Central memory CD4-positive, alpha-beta T cell (primary cell): ENCODE measurements around the gene CARS1.

Experiments
- DNase-seq: peaks from one replicate; pipeline ENCODE4 v3.0.0; 2022

Gene CARS1

DNA sequence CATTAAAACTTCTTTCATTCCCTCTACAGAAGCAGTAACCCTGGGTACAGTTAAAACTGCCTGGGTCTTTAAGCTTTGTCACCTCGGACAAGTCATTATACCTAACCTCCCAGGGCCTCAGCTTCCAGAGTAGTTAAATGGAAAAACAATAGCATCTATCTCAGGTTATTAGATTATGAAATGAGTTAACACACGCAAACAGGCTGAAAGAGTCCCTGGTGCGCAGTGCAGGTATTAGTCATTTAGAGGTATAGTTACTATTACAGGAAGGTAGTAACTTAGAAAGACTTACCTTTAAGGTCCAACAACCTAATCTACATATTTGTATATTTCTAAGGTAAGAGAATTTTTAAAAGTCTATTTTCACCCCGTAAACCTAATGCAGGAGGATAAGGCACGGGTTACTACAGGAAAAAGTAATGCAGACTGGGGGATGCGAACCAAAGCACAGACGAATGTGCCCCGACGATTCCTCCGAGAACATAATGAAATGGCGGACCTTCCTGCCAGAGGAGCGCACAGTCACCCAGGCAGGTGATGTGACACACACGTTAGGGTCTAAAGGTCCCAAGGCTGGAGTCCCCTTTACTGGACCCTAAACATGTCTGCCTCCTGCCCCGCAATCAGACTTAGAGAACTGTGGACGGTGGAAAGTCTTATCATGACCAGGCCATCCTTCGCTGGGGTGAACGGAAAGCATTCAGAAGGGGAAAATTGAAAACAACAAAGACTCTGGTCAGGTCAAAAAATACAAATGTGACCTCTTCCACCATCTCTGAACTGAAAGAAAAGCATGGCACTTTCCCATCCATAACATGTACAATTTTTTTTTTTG is 66.4 kb downstream of the CARS1 start:
- peak; percentile 17 for DNase-seq

DNA sequence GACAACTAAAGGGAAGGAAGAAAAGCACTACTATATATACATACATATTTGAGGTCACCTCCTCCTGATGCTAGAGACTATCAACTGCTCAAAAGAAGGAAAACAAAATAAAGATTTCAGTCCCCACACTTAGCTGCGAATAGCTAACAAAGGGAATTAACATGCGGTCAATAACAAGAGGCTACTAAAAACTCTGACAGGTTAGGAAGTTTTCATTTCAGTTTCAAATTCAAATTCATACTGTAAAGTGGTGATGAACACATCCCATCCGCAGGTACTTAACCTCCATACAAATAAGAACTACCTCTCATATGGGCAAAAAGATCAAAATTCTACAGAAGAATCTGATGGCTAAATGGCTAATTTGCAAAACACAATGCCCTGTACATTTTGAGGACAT is 67.7 kb downstream of the CARS1 start:
- no peak for DNase-seq

DNA sequence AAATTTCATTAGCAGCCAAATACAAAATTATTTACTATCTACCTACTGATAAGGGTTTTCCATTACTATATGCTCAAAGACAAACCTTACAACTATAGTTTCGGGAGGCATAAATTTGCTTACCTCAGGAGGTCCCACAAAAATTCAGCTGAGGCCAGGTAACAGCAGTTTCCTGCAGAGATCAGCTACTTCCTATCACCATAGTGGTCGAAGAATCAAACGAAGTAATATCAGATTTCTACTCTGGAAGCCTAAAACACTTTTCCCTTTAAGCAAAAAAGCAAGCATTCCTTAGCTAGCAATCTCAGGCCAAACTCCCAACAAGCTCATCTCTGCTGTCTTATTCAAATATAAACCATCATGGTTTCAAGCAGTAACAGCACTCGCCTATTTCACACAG is 68.2 kb downstream of the CARS1 start:
- no peak for DNase-seq

DNA sequence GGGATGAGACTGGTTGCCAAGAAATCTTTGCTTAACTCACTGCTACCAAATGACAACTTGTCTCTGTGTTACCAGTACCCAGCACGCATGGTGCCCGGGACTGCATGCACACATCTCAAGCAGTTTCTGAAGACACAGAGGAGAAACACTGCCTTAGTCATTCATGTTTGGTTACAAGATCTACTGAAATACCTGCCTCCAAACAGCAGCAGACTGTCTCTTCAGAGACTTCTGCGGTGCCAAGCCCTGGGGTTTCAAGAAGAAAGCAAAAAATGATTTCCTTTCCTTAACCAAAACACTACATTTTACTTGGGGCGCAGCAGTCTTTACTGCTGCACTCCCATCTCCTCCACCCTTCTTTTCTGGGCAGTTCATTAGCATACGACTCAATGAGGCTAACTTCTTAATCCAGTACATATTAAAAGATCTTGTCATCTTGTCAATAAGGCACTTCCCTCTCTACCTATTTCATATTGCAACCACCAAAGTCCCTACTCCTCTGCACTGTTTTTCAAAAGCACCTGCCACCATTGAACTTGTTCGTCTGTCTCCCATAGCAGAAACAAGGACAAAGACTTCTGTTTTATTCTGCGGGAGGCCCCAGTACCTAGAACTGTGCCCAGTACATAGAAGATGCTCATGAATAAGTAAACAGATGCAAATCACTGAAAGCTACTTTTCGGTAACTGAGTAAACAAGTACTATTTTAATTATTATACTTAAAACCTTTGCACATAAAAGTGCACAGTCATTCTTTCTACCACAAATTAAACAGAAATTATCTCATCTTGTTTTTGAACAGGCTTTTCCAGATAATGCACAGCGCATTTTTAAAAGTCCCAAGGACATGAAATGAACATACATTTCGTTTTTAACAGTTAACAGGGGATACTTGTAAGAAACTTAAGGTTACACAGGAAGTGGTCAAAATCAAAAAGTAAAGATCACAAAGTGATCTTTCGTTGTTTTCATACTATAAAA is 69.1 kb downstream of the CARS1 start:
- DNase-seq: peak; percentile 47

DNA sequence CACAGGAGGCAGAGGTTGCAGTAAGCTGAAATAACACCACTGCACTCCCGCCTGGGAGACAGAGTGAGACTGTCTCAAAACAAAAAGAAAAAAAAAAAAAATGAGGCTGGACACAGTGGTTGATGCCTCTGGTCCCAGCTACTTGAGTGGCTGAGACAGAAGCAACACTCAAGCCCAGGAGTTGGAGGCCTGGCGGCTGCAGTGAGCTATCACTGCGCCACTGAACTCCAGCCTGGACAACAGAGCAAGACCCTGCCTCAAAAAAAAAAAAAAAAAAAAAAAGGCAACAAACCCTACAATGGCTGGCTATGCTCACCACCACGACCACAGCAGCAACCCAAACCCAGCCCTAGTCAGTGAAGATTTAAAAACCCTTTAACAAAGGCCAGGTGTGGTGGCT is 73.3 kb downstream of the CARS1 start:
- no peak for DNase-seq

DNA sequence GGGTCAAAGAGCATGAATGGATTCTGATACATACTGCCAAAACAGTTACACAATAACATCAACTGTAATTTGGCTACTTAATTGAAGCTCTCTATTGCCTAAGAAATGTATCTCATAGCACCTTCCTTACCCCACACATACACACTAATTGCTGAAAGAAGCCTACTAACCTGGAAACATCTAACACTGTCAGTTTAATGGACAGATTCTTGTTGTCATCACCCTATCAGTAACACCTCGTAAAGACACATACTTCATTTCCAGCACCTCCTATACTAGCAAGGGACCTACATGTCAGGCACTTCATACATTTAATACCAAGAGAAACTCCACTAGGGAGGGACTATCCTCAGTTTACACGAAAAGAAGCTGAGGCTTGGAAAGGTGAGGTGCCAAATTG is 75.0 kb downstream of the CARS1 start:
- DNase-seq: no peak

DNA sequence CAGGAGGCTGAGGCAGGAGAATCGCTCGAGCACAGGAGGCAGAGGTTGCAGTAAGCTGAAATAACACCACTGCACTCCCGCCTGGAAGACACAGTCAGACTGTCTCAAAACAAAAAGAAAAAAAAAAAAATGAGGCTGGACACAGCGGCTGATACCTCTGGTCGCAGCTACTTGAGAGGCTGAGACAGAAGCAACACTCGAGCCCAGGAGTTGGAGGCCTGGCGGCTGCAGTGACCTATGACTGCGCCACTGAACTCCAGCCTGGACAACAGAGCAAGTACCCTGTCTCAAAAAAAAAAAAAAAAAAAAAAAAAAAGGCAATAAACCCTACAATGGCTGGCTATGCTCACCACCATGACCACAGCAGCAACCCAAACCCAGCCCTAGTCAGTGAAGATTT is 76.1 kb downstream of the CARS1 start:
- no peak for DNase-seq

DNA sequence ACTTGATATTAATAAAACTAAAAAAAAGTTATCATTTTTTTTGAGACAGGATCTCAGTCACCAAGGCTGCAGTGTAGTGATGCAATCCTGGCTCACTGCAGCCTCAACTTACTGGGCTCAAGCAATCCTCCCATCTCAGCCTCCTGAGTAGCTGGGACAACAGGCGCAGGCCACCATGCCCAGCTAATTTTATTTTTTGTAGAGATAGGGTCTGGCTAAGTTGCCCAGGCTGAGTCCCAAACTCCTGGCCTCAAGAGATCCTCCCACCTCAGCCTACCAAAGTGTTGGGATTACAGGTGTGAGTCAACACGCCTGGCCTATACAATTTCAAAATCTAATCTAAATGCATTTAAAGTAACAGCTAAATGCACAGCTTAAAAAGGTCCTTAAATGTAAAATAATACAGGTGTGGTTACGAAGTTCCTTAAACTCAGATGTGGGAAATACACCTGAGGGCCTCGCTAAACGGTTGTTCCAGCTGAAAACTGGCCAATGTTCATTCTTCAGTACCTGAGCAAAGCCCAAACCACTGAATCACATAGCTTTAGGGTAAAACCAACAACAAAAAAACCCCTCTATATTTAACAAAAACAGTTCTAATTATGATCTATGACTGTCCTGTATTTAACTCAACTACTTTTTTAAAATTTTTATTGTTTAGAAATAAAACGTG is 76.9 kb downstream of the CARS1 start:
- DNase-seq: no peak

DNA sequence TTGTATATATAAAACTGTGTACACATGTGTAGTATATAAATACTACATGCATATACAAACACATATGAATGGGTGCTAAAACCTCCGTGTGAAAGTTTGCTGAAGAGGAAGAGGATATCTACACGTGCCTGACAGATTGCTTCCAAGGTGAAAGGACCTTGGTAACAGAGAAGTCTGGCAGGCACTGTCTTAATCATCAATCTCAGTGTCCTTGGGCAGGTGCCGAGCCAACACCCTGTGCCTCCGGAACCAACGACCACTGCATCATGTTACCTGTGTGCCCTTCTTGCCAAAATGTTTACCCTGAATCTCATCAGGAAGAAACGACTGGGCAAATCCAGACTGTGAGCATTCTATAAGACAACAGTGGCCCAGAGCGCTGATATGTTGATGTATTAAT is 80.1 kb downstream of the CARS1 start:
- no peak for DNase-seq

DNA sequence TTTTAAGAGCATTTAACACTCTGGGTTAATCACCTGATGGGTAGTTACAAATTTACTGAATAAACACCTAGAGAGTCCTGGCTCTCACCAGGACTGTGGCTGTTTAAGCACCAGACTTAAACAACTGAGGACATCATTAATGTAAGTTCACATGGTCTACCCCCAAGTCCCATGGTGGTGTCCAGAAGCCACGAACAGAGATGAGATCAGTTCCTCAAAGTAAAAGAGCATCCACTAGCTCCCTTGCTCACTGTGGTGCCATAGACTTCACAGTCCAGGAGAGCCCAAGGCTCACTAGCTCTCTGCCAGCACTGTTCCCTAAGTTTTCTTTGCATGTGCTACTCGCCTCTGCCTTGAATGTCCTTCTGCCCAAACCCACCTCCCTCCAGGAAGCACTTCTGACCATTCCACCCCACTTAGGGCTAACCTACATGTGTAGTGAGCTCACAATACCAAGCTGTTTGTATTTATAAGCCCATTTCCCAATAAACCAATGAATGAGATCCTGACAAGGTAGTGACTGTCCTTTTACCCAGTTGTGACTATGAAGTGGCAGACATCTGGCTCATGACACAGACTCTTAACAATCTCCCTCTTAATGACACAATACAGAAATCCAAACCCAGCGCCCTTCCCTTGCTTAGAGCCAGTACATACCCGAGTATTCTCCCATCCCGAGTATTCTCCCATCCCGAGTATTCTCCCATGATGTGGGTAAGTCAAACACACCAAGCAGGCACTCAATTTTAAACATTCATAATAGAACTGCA is 80.7 kb downstream of the CARS1 start:
- no peak for DNase-seq

DNA sequence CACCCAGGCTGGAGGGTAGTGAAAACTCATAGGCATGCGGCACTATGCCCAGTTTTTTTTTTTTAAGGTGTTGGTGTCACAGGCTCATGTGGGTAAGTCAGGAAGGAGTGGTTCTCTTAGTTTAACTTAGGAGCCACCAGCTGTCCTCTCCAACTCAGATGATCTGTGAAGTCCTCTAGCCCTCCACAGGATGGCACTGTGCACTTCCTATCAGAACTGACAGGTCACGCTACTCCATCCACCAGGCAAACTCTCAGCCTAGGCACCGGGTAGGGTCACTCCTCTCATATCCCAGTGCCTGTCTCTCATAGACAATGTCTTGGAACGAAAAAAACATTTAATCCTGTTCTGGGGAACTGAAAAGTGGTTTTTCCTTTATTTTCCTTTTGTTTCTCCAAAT is 81.6 kb downstream of the CARS1 start:
- peak; percentile 39 for DNase-seq

DNA sequence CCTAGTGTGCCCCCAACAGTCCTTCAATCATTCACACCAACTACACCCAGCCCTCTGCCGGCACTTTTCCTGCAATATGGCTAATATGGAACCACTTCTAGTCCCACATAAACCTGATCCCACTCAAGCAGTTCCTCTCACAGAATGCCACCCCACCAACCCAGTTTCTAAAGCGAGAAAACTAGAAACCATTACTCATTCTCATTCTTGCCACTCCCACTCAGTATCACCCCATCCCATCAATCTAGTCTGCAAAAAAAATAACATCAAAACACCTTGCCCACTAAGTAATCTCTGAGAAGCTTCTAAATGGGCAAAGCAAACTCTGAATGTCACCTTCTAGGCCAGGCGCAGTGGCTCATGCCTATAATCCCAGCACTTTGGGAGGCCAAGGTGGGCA is 83.0 kb downstream of the CARS1 start:
- DNase-seq: no peak

DNA sequence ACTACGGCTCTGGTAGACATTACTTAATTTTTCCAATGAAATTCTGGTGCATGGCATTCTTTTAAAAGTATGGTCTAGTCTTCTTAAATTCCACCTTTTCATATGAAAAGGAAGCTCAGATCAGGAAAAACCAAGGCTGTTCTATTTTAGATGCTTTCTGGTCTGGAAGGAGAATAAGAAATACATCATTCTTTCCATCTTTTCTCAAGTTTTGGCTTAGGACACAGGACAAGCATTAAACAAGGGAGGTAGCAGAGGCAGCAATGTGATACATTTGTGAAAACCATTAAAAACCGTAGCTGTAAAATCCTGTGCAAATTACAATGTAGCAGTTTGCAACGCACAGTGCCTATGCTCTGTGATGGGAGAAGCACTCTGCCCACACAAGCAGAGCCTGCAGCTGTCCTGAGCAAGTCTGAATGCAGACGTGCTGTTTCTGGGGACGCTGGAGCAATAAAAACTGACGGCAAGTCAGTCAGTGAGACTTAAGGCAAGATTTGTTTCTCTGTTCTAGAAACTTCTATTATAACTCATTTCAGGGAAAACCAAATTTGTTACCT is 88.8 kb downstream of the CARS1 start:
- DNase-seq: no peak

DNA sequence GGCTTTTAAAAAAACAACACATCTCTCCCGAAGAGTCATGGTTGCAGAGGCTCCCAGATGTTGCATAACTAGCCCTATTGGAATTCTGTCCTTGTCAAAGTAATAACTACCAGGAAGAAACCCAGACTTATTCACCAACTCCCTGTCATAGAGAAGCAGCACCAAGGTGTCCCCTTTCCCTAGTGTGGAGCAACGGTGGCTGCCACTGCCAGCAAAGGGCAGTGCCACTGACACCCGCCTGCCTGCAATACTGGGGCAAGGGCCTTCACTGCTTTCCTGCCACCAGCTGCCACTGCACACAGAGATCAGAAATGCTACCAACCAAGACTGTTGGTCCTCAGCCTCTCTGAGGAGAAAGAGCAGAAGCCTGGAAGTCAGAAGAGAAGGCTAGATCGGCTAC is 92.4 kb downstream of the CARS1 start:
- DNase-seq: no peak

DNA sequence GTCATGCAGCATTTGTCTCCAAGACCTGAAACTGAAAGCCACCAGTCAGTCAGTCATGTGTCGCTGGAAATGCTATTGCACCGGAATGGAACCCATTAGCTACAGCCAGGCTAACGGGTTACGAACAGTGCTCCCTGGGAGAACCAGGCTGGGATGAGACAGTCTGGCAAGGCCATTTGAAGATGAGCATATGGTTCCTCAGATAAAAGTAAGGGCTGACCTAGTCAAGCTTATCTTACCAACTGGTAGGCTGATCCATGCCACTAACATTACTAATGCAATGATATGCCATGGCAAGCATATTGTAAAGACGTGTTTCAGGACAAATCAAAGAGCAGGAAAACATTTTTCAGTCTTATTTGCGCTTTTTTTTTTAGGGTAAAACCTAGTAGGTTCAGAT is 93.5 kb downstream of the CARS1 start:
- no peak for DNase-seq

DNA sequence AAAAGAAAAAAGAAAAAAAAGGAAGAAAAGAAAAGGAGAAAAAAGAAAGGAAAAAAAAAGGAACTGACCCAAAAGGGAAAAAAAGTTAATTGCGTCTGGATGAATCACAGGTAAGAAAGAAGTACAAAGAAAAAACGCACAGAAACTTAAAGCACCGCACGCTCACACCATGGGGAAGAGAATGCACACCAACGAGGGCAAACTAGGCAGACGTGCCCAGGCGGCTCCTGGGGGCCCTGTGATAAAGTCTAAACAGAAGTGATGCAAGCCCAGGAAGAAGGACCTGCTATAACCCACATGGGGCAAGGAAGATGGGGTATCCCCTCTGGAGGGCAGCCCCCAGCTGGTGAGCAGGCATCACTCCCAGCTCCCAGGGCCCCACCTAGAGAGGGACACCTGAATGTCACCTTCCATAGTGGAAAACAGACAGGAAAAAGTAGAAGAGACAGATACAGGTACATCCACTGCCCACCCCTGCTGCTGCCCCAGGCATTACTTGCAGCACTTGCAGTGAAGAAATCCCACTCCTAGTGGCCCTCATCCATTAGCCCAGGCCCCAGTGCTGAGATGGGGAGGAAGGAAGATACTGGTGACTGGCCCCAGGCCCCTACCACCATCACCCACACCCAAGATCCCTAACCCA is 94.0 kb downstream of the CARS1 start:
- no peak for DNase-seq

DNA sequence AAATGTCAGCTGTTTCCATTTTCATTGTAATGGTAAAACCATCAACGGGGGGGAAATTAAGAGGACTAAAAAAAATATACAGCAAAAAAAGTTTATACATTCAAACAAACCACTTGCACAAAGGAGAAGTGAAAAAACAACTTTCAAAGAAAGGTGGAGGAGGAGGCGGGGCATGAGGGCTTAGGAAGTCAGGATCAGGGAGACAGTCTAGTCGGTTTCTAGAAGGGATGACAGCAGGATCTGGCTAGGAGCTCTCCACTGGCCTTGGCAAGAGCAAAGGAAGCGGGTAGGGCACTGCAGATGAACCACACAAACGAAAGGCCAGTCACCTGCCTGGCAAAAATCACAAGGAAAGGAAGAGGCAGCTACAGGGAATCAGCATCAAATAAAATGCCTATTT is 96.1 kb downstream of the CARS1 start:
- no peak for DNase-seq

DNA sequence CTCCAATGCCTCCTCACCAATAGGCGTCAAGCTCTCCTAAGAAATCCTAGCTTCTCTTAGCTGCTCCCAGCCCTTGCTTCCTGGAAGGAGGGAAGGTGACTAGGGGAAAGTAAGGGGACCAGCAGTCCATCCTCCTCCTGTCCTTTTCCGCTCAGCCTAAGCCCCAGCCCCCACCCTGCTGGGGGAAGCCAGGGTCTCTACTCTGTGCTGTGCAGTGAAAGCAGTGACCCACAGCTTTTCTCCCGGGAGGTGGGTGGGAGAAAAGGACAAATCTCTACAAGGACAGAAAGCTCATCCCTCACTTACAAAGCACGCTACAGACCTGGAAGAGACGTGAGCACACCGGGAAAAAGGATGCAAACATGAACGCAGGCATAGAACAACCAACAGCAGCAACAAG is 97.1 kb downstream of the CARS1 start:
- DNase-seq: no peak

DNA sequence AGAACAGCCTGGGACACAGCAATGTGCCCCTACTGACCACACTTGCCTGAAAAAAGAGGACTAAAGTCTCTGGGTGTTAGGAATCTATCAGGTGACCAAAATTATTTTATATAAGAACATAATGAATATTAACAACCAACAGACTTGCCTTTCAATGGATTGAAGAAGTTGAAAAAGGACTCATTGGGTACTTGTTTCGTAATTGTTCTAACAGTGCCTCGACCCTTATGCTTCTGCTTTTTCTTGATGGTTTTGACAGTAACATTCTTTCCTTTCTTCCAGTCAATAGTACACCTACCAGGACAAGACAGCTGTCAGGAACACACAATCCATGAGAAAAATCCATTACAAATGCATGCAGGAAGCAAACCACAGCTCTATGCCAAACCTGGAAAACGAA is 99.0 kb downstream of the CARS1 start:
- no peak for DNase-seq

DNA sequence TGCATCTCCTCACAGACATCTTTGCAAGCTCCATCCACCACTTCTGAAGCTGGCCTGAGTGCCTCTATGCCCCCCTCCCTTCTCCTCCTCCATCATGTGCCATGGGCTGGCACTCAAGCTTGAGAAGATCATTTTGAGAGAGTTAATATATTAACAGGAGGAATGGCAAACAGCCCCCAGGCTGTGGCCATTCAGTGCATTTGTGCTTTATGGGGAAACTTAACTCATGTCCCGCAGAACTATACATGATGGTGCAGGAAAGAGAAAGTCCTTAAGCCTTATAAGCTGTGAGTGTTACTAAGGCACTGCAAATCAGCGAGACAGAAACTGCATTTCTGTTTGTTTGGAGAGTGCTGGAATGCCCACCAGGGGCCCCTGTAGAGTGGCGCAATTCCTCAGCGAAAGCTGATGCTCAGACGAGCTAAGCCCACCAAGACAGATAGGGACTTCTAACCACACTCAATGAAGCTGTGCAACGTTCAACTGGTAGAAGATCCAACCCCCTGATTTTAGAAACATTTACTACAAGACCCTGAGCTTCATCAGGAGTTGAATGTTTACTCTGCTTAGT is 101.2 kb downstream of the CARS1 start:
- no peak for DNase-seq

DNA sequence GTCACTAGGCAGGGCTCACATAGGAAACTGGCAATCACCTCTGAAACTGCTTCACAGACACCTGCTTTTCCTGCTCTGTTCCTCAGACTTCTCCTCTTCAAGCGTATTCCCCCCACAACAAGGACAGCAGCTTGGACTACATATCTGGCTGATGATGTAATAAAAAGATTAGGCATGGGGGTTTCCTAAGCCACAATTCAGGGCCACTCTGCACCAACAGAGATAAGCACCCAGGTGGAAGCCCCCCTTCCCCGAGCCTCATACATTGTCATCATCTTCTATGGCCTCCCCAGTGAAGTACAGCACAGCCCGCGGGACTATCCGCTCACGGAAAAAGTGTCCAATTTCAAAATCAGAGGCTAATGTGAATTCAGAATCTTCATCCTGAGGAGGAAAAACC is 103.0 kb downstream of the CARS1 start:
- no peak for DNase-seq
